NCI-H187 treated with DMSO at 0.1 percent for 48 hours (cell line): Measurements from ENCODE around the gene UTF1.
"Not testable (repeated sequence)": the region's sequence is repeated elsewhere in the genome, so short reads cannot be mapped to it uniquely, and the experiment has no call there.

Experiments
- DNase-seq: peaks from one replicate; lab custom pipeline; 2025; lab: John Stamatoyannopoulos, UW

Gene UTF1

DNA sequence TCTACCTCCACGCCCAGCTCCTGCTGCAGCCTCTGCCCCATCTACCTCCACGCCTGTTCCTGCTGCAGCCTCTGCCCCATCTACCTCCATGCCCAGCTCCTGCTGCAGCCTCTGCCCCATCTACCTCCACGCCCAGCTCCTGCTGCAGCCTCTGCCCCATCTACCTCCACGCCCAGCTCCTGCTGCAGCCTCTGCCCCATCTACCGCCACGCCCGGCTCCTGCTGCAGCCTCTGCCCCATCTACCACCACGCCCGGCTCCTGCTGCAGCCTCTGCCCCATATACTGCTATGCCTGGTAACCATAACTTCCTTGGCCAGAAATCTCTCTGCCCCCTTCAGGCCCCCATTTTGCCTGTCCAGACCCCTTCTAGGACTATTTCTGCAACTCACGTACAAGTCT is 35.0 kb downstream of the UTF1 start:
- DNase-seq, result not testable (repeated sequence)

DNA sequence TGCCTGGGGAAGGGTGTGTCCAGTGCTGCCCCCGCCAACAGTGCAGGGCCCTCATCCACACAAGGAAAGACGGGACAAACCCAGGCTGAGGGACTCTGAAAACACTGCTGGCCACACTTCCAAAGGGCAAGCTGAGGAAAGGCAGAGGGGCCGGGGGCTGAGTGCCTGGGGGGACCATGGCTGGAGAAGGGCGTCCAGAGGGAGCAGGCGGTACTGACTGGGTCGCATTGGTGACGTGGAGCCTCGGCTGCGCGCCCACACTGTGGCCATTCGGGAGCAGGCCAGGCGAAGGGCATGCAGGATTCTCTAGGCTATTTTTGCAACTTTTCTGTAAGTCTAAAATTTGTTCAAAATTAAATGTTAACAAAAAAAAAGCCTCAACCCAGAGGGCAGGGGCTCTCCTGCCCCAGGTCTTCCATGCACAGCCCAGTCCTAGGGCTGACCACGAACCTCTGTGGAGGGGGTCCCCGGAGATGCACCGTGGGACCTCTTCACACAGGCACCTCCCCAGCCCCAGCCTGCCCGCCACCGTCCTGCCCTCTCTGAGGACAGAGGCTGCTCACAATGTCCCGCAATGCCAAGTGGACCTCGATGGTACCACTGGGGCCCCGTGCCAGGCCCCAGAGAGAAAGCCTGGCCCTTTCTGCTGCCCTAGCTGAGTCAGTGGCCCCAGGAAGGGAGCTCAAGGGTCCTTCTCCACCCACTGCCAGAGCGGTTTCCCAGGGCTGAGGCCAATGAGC is 36.2 kb downstream of the UTF1 start:
- no peak for DNase-seq

DNA sequence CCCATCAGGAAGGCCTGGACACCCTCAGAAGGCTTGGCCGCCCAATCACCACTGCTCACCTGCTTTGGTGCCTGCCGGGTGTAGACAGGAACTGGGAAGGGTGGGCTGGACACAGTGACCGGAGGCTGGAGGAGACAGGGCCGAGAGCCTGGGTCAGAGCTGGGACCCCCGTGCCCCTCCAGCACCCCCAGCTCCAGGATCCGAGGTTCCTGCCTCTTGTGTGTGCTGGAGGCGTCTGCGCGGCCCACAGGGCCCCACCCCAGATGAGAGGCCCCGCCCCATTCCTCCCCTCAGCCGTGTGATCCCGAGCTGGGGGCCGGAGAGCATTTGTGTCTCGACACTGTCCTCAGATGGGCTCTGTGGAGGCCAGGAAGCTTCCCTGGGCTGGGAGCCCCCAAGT is 37.3 kb downstream of the UTF1 start:
- no peak for DNase-seq

DNA sequence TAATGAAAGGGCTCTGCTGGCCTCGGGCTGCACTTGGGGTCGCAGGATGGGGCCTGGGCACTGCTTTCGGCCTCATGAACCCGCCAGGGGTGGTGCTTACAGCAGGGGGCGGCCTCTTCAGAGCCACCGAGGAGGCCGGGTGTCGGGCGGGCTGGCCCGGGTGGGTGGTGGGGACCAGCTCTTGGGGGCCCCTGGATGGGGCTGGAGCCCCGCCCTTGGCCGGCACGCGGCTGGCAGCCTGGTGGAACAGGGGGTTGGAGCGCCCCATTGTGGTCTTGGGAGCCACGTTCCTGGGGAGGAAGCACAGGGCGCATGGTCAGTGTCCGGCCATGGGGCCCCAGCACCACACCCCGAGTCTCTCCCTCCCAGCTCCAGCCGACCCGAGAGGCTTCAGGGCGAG is 37.8 kb downstream of the UTF1 start:
- DNase-seq, result no peak

DNA sequence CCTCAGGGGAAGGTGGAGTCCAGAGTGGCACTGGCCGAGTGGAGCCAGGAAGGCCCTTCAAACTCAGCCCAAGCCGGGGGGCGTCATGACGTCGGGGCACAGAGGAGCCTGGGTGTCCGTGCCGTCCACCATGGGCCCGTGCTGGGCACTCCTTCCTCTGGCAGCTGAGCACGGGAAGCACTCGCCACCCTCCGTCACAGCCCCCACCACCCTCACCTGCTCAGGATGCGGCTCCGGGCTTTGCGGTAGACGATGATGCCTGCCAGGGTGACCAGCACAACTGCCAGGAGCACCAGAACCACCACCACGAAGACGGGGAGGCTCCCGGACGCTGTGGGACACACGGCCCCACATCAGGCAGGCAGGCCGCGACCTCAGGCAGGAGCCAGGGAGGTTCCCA is 38.5 kb downstream of the UTF1 start:
- DNase-seq, result no peak

DNA sequence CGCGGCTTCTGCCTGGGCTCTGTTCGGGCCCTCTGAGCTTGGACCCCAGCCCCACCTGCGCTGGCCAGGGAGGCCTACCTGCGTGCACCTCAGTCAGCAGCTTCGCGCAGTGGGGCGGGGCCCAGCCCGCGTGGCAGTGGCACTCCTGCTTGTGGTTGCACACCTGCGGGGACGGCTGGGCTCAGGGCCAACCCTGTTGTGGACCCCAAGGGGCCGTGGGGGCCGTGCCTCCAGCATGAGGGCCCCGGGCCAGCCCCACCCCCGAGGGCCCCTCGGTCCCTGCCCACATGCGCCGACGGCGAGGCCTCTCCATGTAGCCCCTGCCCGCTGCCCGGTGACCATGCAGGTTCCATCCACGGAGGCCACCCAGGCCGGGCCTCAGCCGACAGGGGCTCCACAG is 39.4 kb downstream of the UTF1 start:
- no peak for DNase-seq

DNA sequence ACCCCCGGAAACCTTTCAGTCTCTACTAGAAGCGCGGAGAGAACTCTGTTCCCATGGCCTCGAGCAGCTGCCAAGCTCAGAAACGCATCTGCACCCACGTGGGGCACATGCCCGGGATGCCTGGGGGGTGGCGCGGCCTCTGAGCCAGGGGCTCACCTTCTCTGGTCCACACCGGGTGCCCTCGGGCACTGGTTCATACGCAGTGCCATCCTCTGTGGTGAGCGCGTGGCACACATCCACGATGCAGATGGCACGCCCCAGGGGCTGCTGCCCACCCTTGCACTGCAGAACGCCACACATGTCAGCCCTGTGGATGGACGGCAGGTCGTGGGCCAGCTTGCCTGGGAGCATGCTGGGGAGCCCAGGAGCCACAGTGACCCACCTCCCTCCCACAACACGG is 40.2 kb downstream of the UTF1 start:
- DNase-seq, result no peak

DNA sequence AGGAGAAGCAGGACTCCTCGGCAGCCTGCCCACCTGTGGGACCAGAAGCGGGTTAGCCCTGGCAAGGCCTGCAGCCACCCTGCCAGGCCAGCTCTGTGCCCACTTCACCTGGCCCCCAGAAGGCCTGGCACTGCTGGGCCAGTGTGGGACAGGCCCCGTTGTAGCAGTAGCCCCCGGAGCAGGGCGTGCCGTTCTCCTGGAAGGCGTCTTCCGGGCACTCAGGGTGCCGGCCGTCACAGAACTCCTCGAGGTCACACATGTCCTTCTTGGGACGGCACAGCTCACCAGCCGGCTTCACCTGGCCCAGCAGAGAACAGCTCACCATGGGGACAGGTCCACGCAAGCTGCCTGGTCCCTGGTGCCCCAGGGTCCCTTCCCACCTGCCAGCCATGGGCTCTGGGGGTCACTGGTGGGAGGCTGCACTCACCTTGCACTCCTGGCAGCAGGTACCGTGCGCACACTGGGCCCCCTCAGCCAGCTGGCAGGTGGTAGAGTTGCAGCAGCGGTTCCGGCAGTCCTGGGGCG is 40.8 kb downstream of the UTF1 start:
- DNase-seq, result no peak

DNA sequence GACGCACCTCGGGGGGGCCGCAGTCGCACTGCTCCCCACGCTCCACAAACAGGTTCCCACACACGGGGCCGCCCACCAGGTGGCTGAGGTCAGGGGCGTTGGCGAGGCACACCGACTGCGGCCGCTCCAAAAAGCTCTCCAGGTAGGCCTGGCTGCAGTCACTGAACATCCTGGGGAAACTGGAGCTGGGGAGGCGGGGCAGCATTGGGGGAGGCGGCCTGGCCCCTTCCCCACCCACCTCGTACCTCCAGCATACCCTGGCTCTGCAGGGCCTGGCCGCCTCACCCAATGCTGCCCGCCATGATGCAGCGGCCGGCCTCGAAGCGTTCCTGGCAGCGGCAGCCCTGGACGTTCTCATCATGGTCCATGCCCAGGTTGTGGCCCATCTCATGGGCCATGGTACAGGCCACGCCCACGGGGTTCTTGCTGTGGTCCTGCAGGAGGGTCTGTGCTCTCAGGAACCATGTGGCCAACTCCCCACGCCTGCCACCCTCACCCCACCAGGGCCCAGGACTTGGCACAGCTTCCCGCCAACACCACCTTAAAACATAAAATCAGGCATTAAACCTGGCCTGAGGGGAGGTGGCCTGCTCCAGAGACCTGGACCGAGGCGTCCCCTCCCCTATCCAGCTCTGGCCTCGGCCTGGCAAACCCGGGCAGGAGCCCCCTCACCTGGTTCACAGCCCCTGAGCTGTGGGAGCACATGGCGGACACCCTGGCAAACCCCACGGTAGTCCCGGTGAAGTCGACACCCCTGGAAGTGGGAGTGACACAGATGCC is 41.7 kb downstream of the UTF1 start:
- DNase-seq, result no peak

DNA sequence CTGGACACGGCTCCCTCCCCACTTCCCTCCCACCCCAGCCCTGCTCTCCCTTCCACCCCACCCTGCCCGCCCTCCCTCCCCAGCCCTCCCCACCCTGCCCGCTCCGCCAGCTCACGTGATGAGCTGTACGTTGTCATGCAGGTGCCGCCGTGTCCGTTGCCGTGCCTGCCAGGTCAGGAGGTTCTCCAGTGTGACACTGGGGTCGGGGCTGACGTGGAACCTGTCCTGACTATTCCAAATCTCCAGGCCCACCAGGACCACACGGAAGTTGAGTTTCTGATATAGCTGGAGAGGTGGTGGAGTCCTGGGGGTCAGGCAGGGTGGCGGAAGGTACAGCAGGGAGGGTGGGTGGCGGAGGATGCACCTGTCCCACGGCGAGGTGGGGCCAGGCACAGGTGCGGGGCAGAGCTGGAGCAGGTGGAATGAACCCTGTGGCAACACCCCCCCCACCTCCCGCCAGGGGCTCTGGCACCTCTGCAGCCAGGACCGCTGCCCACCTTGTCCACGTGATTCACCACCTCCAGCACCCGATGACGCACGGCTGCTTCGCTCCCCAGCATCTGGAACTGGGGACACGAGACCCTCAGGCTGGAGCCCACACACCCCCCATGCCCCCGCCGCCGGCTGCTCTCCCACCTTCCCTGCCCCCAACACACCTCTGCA is 42.4 kb downstream of the UTF1 start:
- no peak for DNase-seq

DNA sequence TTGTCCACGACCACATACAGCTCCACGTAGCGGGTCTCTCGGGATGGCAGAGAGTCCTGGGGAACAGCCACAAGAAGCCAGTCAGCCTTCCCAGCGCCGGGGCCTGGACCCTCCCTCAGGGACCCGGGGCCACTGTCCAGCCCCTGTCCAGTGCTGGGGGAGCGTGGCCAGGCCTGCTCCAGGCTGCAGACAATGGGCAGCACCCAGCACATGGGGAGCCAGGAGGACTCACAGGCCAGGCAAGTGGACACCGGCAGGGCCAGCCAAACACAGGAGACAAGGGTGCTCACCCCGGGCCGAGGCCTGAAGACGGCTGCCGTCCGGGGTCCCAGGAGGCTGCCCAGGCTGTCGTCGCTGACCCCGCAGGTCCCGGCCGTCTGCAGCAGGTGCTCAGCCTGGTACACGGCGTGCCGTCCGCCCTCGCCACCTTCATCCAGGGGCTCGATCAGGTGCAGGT is 43.0 kb downstream of the UTF1 start:
- no peak for DNase-seq

DNA sequence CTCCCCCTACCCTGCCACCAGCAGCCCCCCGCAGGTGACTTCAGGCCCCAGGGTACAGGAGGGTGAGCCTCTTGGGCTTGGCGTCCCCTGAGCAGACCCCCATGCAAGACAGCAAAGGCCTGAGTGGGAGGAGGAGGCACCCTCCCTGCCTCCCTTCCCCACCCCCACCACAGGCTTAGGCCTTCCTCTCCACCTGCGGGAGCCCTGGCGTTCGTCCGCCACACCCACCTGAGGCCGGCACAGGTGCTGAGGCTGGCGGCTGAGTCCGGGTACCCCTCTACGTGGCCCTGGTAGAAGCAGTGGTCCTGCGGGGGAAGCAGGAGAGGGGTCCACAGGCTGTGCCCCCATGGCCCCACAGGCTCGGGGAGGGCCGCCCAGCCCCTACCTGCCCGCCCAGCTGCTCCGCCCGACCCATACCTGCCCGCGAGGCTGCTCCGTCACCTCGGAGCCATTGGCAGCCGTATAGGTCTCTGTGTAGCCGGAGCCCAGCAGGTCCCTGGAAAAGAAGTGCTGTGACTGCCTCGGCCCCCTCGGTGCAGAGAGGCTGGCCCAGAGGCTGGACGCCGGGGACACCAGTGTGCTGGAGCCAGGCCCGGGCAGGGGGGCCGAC is 43.6 kb downstream of the UTF1 start:
- DNase-seq, result no peak

DNA sequence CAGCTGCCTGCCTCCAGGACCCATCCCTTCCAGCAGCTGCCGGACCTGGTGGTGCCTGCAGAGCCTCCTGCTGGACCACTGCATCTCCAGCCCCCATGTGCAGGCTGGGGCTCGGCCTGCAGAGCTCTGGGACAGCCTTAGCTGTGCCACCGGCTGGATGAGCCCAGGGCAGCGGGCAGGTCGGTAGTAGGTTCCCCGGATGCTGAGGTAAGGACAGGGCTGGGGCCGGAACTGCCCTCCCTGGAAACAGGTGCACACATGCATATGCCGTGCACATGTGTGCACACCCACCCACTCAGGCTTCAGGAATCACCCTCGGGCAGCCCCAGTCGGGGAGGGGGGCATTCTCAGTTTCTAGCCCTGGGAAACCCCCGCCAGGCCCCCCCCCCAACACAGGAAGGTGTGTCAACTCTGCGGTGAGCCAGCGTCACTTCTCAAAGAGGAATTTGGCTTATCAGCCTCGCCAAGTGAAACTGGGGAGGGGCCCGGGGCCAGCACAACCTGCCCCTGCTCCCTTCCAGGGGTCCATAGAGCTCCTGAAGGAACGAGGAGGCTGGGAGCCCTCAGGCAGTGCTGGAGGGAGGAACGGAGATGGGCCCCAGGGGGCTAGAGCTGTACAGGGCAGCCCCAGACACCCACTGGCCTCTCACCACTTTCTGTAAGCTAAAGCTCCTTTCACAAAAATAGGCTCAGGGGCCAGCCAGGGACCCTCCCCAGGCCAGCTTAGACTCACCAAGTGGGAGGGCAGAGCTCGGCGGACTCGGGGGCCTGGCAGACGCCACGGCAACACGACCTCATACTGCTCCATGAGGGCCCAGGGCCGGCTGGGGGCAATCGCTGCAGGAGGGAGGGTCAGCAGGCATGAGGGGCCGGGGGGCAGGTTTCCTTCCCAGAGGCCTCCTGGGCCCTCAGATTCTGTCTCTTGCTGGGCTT is 45.0 kb downstream of the UTF1 start:
- no peak for DNase-seq

DNA sequence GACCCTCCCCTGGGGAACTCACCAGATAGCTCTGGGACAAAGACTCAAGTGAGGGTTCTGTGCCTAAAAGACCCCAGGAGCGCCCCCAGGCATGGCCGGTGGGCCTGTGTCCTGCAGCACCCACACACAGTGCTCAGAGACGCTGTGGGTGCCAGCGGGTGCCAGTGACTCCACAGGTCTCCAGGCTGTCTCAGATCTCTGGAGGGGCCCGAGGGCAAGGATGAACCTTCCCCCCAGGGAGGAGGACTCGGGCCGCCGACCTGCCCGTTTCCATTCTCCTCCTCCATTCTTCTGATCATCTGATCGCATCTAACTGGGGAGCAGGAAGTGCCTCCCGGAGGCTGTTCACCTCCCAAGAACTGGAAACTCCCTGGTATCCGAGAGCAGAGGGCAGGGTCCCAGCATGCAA is 45.7 kb downstream of the UTF1 start:
- no peak for DNase-seq

DNA sequence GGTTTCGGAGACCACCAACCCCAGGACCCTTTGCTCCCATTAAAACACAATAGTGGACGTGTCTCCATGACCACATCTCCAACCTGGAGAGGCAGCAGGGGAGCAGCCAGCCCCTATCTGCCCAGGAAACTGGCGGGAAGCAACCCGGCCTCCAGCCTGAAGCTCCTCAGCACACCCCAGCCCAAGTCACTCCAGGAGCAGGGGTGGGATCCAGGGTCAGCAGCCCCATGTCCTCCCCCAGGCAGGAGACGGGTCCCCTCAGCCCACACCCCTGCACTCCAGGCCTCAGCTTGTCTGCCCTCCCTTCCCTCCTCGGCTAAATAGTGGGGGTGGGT is 46.0 kb downstream of the UTF1 start:
- DNase-seq, result no peak

DNA sequence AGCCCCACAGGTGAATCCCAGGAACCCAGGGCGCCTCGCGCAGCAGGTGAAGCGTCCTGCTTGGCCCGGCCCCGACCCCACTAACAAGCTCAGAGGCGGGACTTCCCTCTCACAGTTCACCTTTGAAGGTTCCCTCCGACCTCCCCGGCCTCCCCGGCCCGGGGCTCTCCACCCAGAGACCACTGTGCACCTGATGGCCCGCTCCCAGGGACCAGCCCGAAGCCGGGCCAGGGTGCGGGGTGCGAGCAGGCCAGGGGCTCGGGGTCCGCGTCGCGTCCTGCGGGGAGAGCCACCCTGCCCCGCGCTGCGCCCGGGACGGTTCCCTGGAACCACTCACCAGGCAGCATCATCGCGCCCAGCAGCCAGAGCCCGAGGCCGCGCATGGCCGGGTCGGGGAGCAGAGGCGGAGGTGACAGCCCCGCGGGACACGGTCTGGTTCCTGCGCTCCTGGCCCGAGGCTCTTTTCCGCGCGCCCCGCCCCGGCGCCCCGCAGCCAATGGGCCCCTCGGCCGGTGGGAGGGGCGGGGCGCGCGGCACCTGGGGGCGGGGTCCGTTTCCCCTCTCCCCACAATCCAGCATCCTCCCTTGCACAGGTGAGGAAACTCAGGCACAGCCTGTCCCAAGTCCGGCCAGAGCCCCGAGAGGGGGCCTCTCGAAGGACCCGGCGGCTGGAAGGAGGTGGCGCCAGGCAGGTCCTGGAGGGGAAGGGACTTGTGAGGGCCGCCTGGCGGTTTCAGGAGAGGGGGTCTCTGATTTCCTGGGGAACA is 46.6 kb downstream of the UTF1 start, which contains the start of gene ADAM8:
Gene ADAM8, minus strand, starts transcription at position 434 of the 767 bp plus-strand sequence. Its CDS starts 51 bp downstream, at position 383.
- no peak for DNase-seq

DNA sequence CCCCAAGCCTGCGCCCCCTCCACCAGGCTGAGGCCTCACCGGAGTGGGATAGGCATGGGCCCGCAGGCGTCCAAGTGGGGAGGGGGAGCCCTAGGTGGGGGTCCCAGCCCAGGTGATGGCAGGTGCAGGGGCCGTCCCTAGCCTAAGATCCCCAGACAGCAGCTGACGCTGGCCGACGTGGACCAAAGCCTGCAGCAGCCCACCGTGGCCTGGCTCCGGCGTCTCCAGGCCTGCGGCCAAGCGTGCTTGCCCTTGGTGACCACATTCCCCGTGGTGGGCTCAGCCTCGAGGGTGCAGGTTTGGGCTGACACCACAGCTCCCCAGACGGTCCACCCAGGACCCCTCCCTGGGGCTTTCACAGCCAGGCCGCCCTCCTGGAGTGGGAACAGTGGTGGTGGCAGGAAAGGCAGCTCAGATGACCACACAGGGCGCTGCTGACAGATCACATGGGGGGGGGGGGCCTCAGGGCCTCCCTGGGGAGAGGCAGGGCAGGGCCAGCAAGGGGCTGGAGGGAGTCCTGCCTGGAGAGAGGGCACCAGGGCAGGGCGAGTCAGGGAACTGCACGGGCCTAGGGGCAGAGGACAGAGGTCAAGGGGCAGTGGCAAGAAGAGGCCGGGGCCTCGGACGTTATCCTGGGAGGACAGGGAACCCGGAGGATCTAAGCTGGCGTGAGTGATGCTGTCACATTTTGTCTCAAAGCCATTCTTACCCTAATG is 47.4 kb downstream of the UTF1 start:
- no peak for DNase-seq

DNA sequence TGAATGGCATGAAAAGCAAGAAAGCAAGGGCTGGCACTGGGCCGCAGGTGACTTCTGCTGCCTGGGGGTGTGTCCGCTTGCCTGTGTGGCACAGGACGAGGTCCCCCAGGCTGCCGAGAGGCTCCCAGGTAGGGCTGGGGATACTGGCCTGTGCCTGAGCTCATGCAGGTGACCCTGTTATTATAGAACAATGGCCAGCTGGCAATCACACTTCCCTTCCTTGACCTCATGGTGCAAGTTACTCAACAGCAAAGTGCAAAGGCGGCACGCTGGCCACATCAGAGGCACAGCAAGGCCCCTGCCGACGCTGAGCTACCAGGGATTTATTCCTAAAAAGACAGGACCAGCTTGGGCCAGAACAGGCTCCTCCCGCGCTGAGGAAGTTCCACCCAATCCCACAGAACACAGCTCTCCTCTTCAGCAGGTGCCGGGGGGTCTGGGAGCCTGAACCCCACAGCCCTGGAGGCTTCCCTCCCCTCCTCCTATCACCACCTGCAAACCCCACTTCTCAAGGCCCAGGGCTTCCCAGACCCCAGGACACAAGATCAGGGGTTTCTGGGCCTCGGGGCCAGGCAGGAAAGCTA is 48.1 kb downstream of the UTF1 start:
- no peak for DNase-seq

DNA sequence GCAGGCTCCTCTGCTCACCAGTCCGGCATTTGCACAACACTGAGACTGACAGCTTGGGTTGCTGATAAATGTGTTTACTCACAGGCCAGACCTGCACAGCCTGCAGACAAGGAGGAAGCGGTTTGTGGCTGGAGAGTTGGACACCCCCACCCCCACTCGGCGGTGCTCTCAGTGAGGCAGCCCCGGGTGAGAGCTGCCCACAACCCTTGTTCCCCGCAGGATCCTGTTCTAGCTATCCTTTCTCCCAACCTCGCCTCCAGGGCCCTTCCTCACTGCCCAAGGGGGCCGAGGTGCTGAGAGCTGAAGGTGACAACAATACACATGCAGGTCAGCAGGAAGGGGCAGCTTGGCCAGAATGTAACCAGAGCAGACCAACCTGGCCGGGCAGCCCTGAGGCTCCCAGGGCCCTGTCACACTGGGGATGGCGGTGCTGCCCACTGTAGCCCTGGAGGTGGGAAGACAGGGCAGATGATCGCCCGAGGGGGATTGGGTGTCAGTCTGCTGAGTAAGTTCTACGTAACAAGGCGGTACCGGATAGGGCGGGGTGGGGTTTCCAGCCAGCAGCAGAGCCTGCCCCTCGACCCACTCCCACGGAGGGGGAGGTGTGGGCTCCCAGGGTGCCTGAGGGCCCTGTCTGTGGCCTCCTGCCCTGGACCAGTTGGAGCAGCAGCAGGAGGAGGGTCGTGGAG is 48.7 kb downstream of the UTF1 start:
- DNase-seq, result no peak
